Sigmoid colon (tissue), 4 donors: ENCODE results near the gene SPOPL.

Experiments used
- CTCF ChIP-seq, 4 experiments: fragments of 450-650 bp in 3 of 4; fragments of 200-600 bp in 1 of 4; IDR thresholded peaks; one replicate each; pipeline ENCODE4 v1.5.1; 2016 to 2019; ENCODE audit warnings: antibody characterized with exemption in 4 of 4, mild to moderate bottlenecking in 3 of 4, moderate library complexity in 2 of 4
- EP300 ChIP-seq, 4 donors: sonication (generic); formaldehyde crosslinking; IDR thresholded peaks; one replicate each; pipeline ENCODE4 v1.6.1; 2017; ENCODE audit warnings: antibody characterized with exemption in 4 of 4
- POLR2A ChIP-seq, 2 donors: fragments of 450-650 bp; IDR thresholded peaks; one replicate each; pipeline ENCODE4 v1.6.1; 2016; ENCODE audit warnings: antibody characterized with exemption in 2 of 2, mild to moderate bottlenecking in 2 of 2, moderate library complexity in 2 of 2
- POLR2AphosphoS5 ChIP-seq, 4 donors: sonication (generic); formaldehyde crosslinking; IDR thresholded peaks; one replicate each; pipeline ENCODE4 v1.6.1; 2017; ENCODE audit warnings: antibody characterized with exemption in 4 of 4

DNA sequence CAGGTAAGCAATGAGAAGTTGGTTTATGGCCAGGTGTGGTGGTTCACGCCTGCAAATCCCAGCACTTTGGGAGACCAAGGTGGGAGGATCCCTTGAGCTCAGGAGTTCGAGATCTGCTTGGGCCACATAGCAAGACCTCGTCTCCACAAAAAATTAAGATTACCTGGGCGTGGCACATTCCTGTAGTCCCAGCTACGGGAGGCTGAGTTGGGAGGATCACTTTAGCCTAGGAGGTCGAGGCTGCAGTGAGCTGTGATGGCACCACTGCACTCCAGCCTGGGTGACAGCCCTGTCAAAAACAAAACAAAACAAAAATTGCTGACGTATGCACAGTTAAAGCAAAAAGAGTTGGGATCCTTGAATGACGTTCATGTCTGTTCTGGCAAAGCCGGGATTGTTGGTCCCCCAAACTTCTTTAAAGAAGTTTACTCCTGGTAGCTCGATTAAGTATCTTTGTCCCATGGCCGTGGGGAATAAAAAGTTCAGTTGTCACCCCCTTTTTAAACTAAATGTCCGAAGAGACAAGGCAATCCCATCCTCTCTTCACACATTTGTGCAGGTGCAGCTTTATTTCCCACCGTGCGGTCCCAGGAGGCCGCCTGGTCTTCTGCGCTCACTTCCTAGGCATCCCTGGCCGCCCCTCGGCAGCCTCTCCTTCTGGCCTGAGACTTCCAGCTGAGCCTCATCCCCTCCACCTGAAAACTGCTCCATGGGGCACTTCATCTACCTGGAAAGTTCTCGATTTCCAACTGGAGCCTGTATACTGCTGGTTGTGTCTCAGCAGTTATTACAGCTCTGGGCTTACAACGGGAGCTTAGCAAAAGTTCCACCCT, 762 bp upstream of the SPOPL start:
- TF ChIP-seq CTCF (IDR thresholded peaks at IDR 0.05) (no peak), POLR2A (IDR thresholded peaks at IDR 0.05) (no peak), EP300 (IDR thresholded peaks at IDR 0.05) (no peak), POLR2AphosphoS5 (IDR thresholded peaks at IDR 0.05) (no peak)
